HL-60/S4 treated with phorbol 12-myristate 13-acetate at 8.2 ng/mL for 4 days and 3 days (cell line): Measurements from ENCODE around the gene SPOUT1.

ENCODE experiments used
- in situ Hi-C: fragments of 300-500 bp; cut with MboI; formaldehyde crosslinking; loops from 2 replicates; pipeline ENCODE4 v1.15.0; 2022; ENCODE audit warnings: low sequenced_read_pairs

The SPOUT1 gene

GRCh38 chr9:128838338-128838737 lies 8.7 kb upstream of the SPOUT1 start:
- in situ Hi-C loops = no loop called here

- in situ Hi-C loops = no loop called here
Measured at GRCh38 chr9:128836509-128837145, 7.0 kb upstream of the SPOUT1 start.

GRCh38 chr9:128835246-128836210 lies 5.9 kb upstream of the SPOUT1 start:
- in situ Hi-C loops = no loop called here

- in situ Hi-C loops = no loop called here
Measured at GRCh38 chr9:128833696-128834095, 4.1 kb upstream of the SPOUT1 start.

- in situ Hi-C loops = no loop called here
Measured at GRCh38 chr9:128828719-128829452, 708 bp downstream of the SPOUT1 start.

GRCh38 chr9:128828267-128828666 lies 1.3 kb downstream of the SPOUT1 start:
- in situ Hi-C loops = no loop called here

- in situ Hi-C loops = no loop called here
Measured at GRCh38 chr9:128825923-128826700, 3.5 kb downstream of the SPOUT1 start.

- in situ Hi-C loops = no loop called here
Measured at GRCh38 chr9:128824911-128825310, 4.7 kb downstream of the SPOUT1 start.

- in situ Hi-C loops = no loop called here
Measured at GRCh38 chr9:128823903-128824406, 5.6 kb downstream of the SPOUT1 start.

GRCh38 chr9:128823362-128823902 lies 6.2 kb downstream of the SPOUT1 start:
- in situ Hi-C loops = no loop called here

- in situ Hi-C loops = no loop called here
Measured at GRCh38 chr9:128822407-128823042, 7.1 kb downstream of the SPOUT1 start.

- in situ Hi-C loops = no loop called here
Measured at GRCh38 chr9:128821584-128822406, 7.8 kb downstream of the SPOUT1 start.

- in situ Hi-C loops = no loop called here
Measured at GRCh38 chr9:128820665-128821583, 8.7 kb downstream of the SPOUT1 start.

- in situ Hi-C loops = no loop called here
Measured at GRCh38 chr9:128819716-128820664, 9.6 kb downstream of the SPOUT1 start.

GRCh38 chr9:128818839-128819715 lies 10.5 kb downstream of the SPOUT1 start:
- in situ Hi-C loops = no loop called here
